C4-2B (cell line): ENCODE results near the gene TLX2.

Experiments
- ZFX ChIP-seq: fragments of 450-650 bp; IDR thresholded peaks from 2 replicates; pipeline ENCODE4 v1.6.1; 2017
- TF ChIP-seq, protein P1 (sequence below): fragments of 450-650 bp; conservative IDR thresholded peaks from 2 replicates; pipeline ENCODE4 v1.5.1; 2017; ENCODE audit warnings: mild to moderate bottlenecking

- TF ChIP-seq, protein P1, sequence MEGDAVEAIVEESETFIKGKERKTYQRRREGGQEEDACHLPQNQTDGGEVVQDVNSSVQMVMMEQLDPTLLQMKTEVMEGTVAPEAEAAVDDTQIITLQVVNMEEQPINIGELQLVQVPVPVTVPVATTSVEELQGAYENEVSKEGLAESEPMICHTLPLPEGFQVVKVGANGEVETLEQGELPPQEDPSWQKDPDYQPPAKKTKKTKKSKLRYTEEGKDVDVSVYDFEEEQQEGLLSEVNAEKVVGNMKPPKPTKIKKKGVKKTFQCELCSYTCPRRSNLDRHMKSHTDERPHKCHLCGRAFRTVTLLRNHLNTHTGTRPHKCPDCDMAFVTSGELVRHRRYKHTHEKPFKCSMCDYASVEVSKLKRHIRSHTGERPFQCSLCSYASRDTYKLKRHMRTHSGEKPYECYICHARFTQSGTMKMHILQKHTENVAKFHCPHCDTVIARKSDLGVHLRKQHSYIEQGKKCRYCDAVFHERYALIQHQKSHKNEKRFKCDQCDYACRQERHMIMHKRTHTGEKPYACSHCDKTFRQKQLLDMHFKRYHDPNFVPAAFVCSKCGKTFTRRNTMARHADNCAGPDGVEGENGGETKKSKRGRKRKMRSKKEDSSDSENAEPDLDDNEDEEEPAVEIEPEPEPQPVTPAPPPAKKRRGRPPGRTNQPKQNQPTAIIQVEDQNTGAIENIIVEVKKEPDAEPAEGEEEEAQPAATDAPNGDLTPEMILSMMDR = no peak
- TF ChIP-seq ZFX = no peak
Measured at GRCh38 chr2:74516650-74517049, 2.4 kb downstream of the TLX2 start.
